ENCODE data around the gene LRRFIP1. TPM values are rescaled to one million over a fixed set of nuclear protein-coding genes. Genes with fewer than 3 reads are reported as not detected.
A peak's percentile ranks its signal among the peaks of the same experiment; 100 is the strongest.

Gene LRRFIP1
- total and polyA plus RNA-seq, 2 of the 13 experiments (the other 11 are each of a cell fraction or from before 2014, with no cell fraction given) = 15.9 to 40.5 TPM

- TF ChIP-seq GABPA (IDR thresholded peaks at IDR 0.05; ENCODE audit: low read depth, low read length) = no peak
- no peak; the same call in 1 of the 2 replicates for TF ChIP-seq GABPA (CRISPR knock-in tag; IDR thresholded peaks at IDR 0.05; ENCODE audit: low read depth)
- TF ChIP-seq ZNF747 (CRISPR knock-in tag; IDR thresholded peaks at IDR 0.05; ENCODE audit: borderline replicate concordance) = no peak; the same call in 1 of the 2 replicates
- TF ChIP-seq ZBTB42 (CRISPR knock-in tag; IDR thresholded peaks at IDR 0.05) = 0 out of 2 replicates have a peak, but pooled peaks have one; percentile 42
- TF ChIP-seq SAFB2 (CRISPR knock-in tag; IDR thresholded peaks at IDR 0.05; ENCODE audit: borderline replicate concordance, low read depth) = no peak; the same call in 1 of the 2 replicates
- TF ChIP-seq ATF1 (CRISPR knock-in tag; IDR thresholded peaks at IDR 0.05) = no peak
- TF ChIP-seq MLX (CRISPR knock-in tag; IDR thresholded peaks at IDR 0.05) = peak; percentile 71
- no peak for TF ChIP-seq ZNF207 (IDR thresholded peaks at IDR 0.05; ENCODE audit: borderline replicate concordance)
- TF ChIP-seq NCOA1 (CRISPR knock-in tag; IDR thresholded peaks at IDR 0.05) = no peak; the same call in 1 of the 2 replicates
- TF ChIP-seq FOXJ3 (CRISPR knock-in tag; IDR thresholded peaks at IDR 0.05; ENCODE audit: borderline replicate concordance) = peak; percentile 77; the same call in 1 of the 2 replicates
- TF ChIP-seq SNRNP70 (IDR thresholded peaks at IDR 0.05; ENCODE audit: low read depth, low read length) = no peak
- TF ChIP-seq TIGD3 (CRISPR knock-in tag; IDR thresholded peaks at IDR 0.05; ENCODE audit: borderline replicate concordance) = no peak
- TF ChIP-seq ZNF597 (CRISPR knock-in tag; IDR thresholded peaks at IDR 0.05) = no peak
- 0 out of 2 replicates have a peak, but pooled peaks have one; percentile 30 for TF ChIP-seq ZBTB49 (CRISPR knock-in tag; IDR thresholded peaks at IDR 0.05; ENCODE audit: borderline replicate concordance)
- no peak for TF ChIP-seq ZNF337 (CRISPR knock-in tag; IDR thresholded peaks at IDR 0.05; ENCODE audit: borderline replicate concordance, low read depth)
- peak; percentile 94 for TF ChIP-seq LCORL (IDR thresholded peaks at IDR 0.05)
- TF ChIP-seq LCORL (CRISPR knock-in tag; IDR thresholded peaks at IDR 0.05) = peak; percentile 100
- TF ChIP-seq ZBTB39 (CRISPR knock-in tag; IDR thresholded peaks at IDR 0.05) = no peak
- TF ChIP-seq GFI1 (CRISPR knock-in tag; IDR thresholded peaks at IDR 0.05; ENCODE audit: borderline replicate concordance) = peak; percentile 84; the same call in 1 of the 2 replicates
- TF ChIP-seq ZNF292 (CRISPR knock-in tag; IDR thresholded peaks at IDR 0.05; ENCODE audit: borderline replicate concordance, low read depth) = peak; percentile 52; the same call in 1 of the 2 replicates
- TF ChIP-seq ATF7-NPFF (CRISPR knock-in tag; IDR thresholded peaks at IDR 0.05; ENCODE audit: low read depth) = no peak
Observed at GRCh38 chr2:237743561-237744269, 116.3 kb downstream of the LRRFIP1 start (continued).

All from HepG2 (cell line).